GM12878 (cell line): Measurements from ENCODE around the gene FAM124B. TPM values are rescaled to one million over a fixed set of nuclear protein-coding genes. Genes with fewer than 3 reads are reported as not detected.

Experiments
- ATAC-seq: fragments of 200-7000 bp; cut with Tn5 transposase; 3 replicates; pipeline ENCODE4 v1.9.1; 2020; ENCODE audit warnings: mild to moderate bottlenecking, moderate library complexity
- BruUV-seq: library from RNA; stranded (reverse); fragments of 400-500 nt; replicated peaks from 2 replicates; lab custom pipeline; 2021; lab: Mats Ljungman, UMichigan
- CTCF ChIA-PET: fragments of 300-600 bp; sonication (Branson Sonifier 250); formaldehyde crosslinking; extraction: SDS; loops from one replicate; lab custom pipeline; 2021; ENCODE audit warnings: inconsistent platforms; lab: Yijun Ruan, JAX
- POLR2A ChIA-PET: fragments of 350-600 bp; formaldehyde crosslinking; extraction: SDS; loops from one replicate; lab custom pipeline; 2021; ENCODE audit warnings: inconsistent platforms; lab: Charles Lee
- RAD21 ChIA-PET: fragments of 300-600 bp; sonication (Branson Sonifier 250); formaldehyde crosslinking; loops from one replicate; lab custom pipeline; 2023; ENCODE audit warnings: antibody characterized with exemption; ENCODE audit not compliant: unreplicated experiment; lab: Charles Lee
- SMC1A ChIA-PET: fragments of 300-600 bp; sonication (Branson Sonifier 250); formaldehyde crosslinking; loops from one replicate; lab custom pipeline; 2023; ENCODE audit not compliant: unreplicated experiment, uncharacterized antibody; lab: Charles Lee
- DNase-seq: peaks from one replicate; pipeline ENCODE4 v3.0.0-alpha.2; 2011; ENCODE audit warnings: low read depth, low spot score
- FAIRE-seq: peaks from 3 replicates; lab custom pipeline; 2011; peaks lifted over from hg19 to GRCh38; lab: Jason Lieb, UNC
- H2AFZ ChIP-seq: 2 replicates; pipeline ENCODE4 v1.6.0; 2011; ENCODE audit warnings: low read depth, low read length, control low read depth; ENCODE audit not compliant: control insufficient read depth
- H3K27ac ChIP-seq: 2 replicates; pipeline ENCODE4 v1.5.1; 2011; ENCODE audit warnings: control low read depth; ENCODE audit not compliant: control insufficient read depth, insufficient read depth
- H3K27me3 ChIP-seq, 2 experiments: replicated peaks in 1 of 2; 2 replicates each; pipeline versions ENCODE4 v1.6.0 to v1.6.1; 2011; ENCODE audit warnings: low read length in 1 of 2; ENCODE audit not compliant: control insufficient read depth in 2 of 2, insufficient read depth in 2 of 2
- H3K36me3 ChIP-seq, 2 experiments: 2 replicates each; pipeline ENCODE4 v1.5.1; 2011; ENCODE audit warnings: low read length in 1 of 2; ENCODE audit not compliant: control insufficient read depth in 2 of 2, insufficient read depth in 2 of 2
- H3K4me1 ChIP-seq: 2 replicates; pipeline ENCODE4 v1.6.1; 2011; ENCODE audit warnings: mild to moderate bottlenecking, low read length, moderate library complexity, mixed read lengths; ENCODE audit not compliant: control insufficient read depth, insufficient read depth
- H3K4me2 ChIP-seq: 2 replicates; pipeline ENCODE4 v1.6.0; 2011; ENCODE audit warnings: control low read depth; ENCODE audit not compliant: control insufficient read depth, insufficient read depth
- H3K4me3 ChIP-seq: fragments of 200-600 bp; sonication (generic); 2 replicates; pipeline ENCODE4 v1.5.1; 2016
- H3K79me2 ChIP-seq: 2 replicates; pipeline ENCODE4 v1.6.0; 2011; ENCODE audit warnings: low read length; ENCODE audit not compliant: control insufficient read depth, insufficient read depth
- H3K9ac ChIP-seq: 2 replicates; pipeline ENCODE4 v1.8.0; 2011; ENCODE audit warnings: low read length, control low read depth, mixed read lengths; ENCODE audit not compliant: control insufficient read depth, insufficient read depth
- H3K9me3 ChIP-seq: replicated peaks from 3 replicates; pipeline ENCODE4 v1.5.1; 2011; ENCODE audit warnings: mild to moderate bottlenecking, low read length; ENCODE audit not compliant: control insufficient read depth, insufficient read depth
- H4K20me1 ChIP-seq: 2 replicates; pipeline ENCODE4 v1.6.0; 2011; ENCODE audit not compliant: control insufficient read depth, insufficient read depth
- CUX1 ChIP-seq: IDR thresholded peaks from 2 replicates; pipeline ENCODE4 v1.6.1; 2012; ENCODE audit warnings: improper control_type of control experiment, low read depth, low read length; ENCODE audit not compliant: insufficient replicate concordance
- FOS ChIP-seq: IDR thresholded peaks from 3 replicates; pipeline ENCODE4 v1.6.1; 2011; ENCODE audit warnings: borderline replicate concordance; ENCODE audit not compliant: insufficient read length; ENCODE audit errors: extremely low read depth
- HDAC6 ChIP-seq: fragments of 200-600 bp; sonication (generic); IDR thresholded peaks from one replicate; pipeline ENCODE4 v1.8.0; 2017; ENCODE audit warnings: antibody characterized with exemption; ENCODE audit not compliant: unreplicated experiment
- HDGF ChIP-seq: fragments of 450-650 bp; IDR thresholded peaks from 2 replicates; pipeline ENCODE4 v1.6.1; 2016; ENCODE audit warnings: antibody characterized with exemption
- NR2F1 ChIP-seq: fragments of 450-650 bp; conservative IDR thresholded peaks from 2 replicates; pipeline ENCODE4 v1.6.1; 2017; ENCODE audit warnings: mild to moderate bottlenecking
- ZBTB33 ChIP-seq: fragments of 450-650 bp; IDR thresholded peaks from 2 replicates; pipeline ENCODE4 v1.6.1; 2017; ENCODE audit warnings: mild to moderate bottlenecking
- WGBS: methylation state at CpG from one replicate; pipeline ENCODE4 v1.1.6; 2016; ENCODE audit warnings: low lambda C conversion rate; ENCODE audit not compliant: insufficient replicate concordance, insufficient coverage; ENCODE audit errors: missing lambda C conversion rate; 5-methylcytosine and 5-hydroxymethylcytosine counted together
- in situ Hi-C: fragments of 300-500 bp; cut with MboI; formaldehyde crosslinking; loops from 9 replicates; pipeline ENCODE4 v1.14.3; 2018; ENCODE audit warnings: mixed read lengths
- intact Hi-C: fragments of 100-400 bp; cut with micrococcal nuclease; formaldehyde crosslinking; loops from one replicate; pipeline ENCODE4 v1.14.2; 2022; ENCODE audit not compliant: unreplicated experiment
- polyA plus RNA-seq, 11 experiments: library from polyadenylated mRNA; depleted of rRNA in 4 of 11; unstranded in 6 of 11; stranded (reverse) in 5 of 11; fragments of >200 nt; fragmentation: Nextera tagmentation in 4 of 11; fragmentation: Illumina TruSeq in 1 of 11; extraction: Ambion mirVana in 4 of 11; extraction: Trizol in 1 of 11; gene quantifications; 1 replicate in 1 of 11; 2 replicates in 10 of 11; pipeline versions ENCODE4 v1.2.1 to v1.2.3, GENCODE V29; 2011 to 2016; ENCODE audit warnings: inconsistent platforms in 2 of 11, missing spikeins in 2 of 11, low read depth in 1 of 11
- total RNA-seq, 4 experiments: library from RNA; depleted of rRNA in 3 of 4; stranded (reverse); fragments of >200 nt in 3 of 4; fragmentation: Illumina TruSeq in 1 of 4; extraction: Trizol in 1 of 4; gene quantifications; 2 replicates each; pipeline versions ENCODE4 v1.2.1 to v1.2.3, GENCODE V29; 2013 to 2021

The FAM124B gene
- total and polyA plus RNA-seq, 10 of the 15 experiments (the other 5 are each of a cell fraction or from before 2014, with no cell fraction given), result not detected

GRCh38 chr2:224427471-224427870 lies 25.6 kb upstream of the FAM124B start (continued):
- TF ChIP-seq CUX1, result no peak
- no peak for TF ChIP-seq HDAC6
- TF ChIP-seq ZBTB33, result no peak
- TF ChIP-seq HDGF, result no peak

GRCh38 chr2:224426656-224427055 lies 24.7 kb upstream of the FAM124B start:
- TF ChIP-seq NR2F1 (no peak), FOS (no peak)
- Histone ChIP-seq H3K79me2 (no peaks in the 10 kb centered on the region), H3K27me3 (no peaks in the 10 kb centered on the region; a peak in 1 of 4 replicates), H3K36me3 (no peaks in the 10 kb centered on the region), H3K27ac (no peak overlapping the region), H2AFZ (no peak overlapping the region), H3K9me3 (no peaks in the 10 kb centered on the region), H3K4me1 (no peaks in the 10 kb centered on the region), H3K4me2 (no peak overlapping the region), H3K4me3 (no peak overlapping the region), H3K9ac (no peak overlapping the region), H4K20me1 (no peaks in the 10 kb centered on the region)
- CTCF ChIA-PET, result no interaction called here
- no TSS peak for BruUV-seq
- intact Hi-C loops (no loop called here), in situ Hi-C loops (no loop called here)
- POLR2A ChIA-PET, result no interaction called here
- ATAC-seq, result no peak
- DNase-seq, result no peak
- RAD21 ChIA-PET, result no interaction called here
- WGBS, result 27% methylated on average over 3 of the region's 3 CpGs
- SMC1A ChIA-PET, result no interaction called here
- no peak for FAIRE-seq
